NT2/D1 (cell line): ENCODE results near the gene SLFN5.

ENCODE experiments used
- SUZ12 ChIP-seq: IDR thresholded peaks from 2 replicates; pipeline ENCODE4 v1.6.1; 2011; ENCODE audit not compliant: insufficient read length, insufficient read depth; ENCODE audit errors: extremely low read depth
- YY1 ChIP-seq: IDR thresholded peaks from 2 replicates; pipeline ENCODE4 v1.6.1; 2011; ENCODE audit not compliant: insufficient read length, insufficient read depth
- ZNF274 ChIP-seq: IDR thresholded peaks from 2 replicates; pipeline ENCODE4 v1.6.1; 2011; ENCODE audit warnings: mild to moderate bottlenecking, low read depth, low read length

DNA sequence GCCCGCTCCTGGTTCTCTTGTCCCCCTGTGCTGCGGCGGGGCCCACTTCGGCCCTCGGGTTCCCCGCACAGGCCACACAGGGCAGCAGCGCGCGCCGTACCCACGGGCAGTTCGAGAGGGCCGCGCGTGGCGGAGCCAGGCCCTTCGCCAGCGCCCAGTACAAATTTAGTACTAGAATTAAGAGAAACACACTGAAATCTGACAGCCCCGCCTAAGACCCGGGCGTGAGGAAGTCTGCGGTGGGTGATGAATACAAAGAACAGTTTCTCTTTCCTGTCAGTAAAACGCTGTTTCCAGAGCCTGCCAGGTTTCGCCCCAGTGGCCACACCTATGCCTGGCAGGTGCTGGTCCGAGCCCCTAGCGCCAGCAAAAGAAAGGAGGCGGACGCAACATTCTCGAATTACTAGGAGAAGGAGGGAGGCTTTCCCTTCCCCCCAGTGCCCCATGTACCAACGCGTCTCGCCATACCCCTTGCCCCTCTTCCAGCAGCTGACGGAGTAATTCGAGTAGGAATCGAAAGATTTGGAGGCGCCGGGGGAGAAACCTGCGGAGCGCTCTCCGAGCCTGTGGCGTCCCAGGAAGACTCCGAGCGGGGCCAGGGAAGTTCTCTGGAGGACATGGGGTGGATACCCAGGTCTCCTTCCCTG, 591 bp upstream of the SLFN5 start:
- no peak for TF ChIP-seq ZNF274
- TF ChIP-seq YY1: no peak
- no peak for TF ChIP-seq SUZ12
